Gastroesophageal sphincter (tissue), 4 donors: Measurements from ENCODE around the gene C17orf114.

ENCODE experiments used
- ATAC-seq: fragments of 150-250 bp; one replicate; pipeline ENCODE4 v1.9.1; 2016; ENCODE audit warnings: mild to moderate bottlenecking, moderate library complexity
- H3K27ac ChIP-seq, 4 donors: fragments of 200-600 bp; sonication (generic) in 3 of 4; 1 replicate in 3 of 4; 2 replicates in 1 of 4; pipeline ENCODE4 v1.5.1; 2016 to 2019
- H3K27me3 ChIP-seq: fragments of 200-600 bp; sonication (generic); one replicate; pipeline ENCODE4 v1.5.1; 2019
- H3K36me3 ChIP-seq, 2 donors: fragments of 200-600 bp; sonication (generic); one replicate each; pipeline ENCODE4 v1.5.1; 2019; ENCODE audit warnings: control low read depth in 1 of 2
- H3K4me1 ChIP-seq, 3 donors: fragments of 200-600 bp; sonication (generic); 1 replicate in 2 of 3; 2 replicates in 1 of 3; pipeline ENCODE4 v1.5.1; 2016 to 2019; ENCODE audit warnings: control low read depth in 2 of 3
- H3K4me3 ChIP-seq, 2 donors: fragments of 200-600 bp; sonication (generic); one replicate each; pipeline ENCODE4 v1.5.1; 2019; ENCODE audit warnings: mild to moderate bottlenecking in 1 of 2, moderate library complexity in 1 of 2
- H3K9me3 ChIP-seq, 3 donors: fragments of 200-600 bp; sonication (generic); one replicate each; pipeline ENCODE4 v1.5.1; 2017 to 2019; ENCODE audit warnings: control low read depth in 2 of 3
- EP300 ChIP-seq: sonication (generic); formaldehyde crosslinking; IDR thresholded peaks from one replicate; pipeline ENCODE4 v1.6.1; 2017; ENCODE audit warnings: antibody characterized with exemption, mild to moderate bottlenecking
- POLR2A ChIP-seq, 2 donors: fragments of 450-650 bp; IDR thresholded peaks; one replicate each; pipeline ENCODE4 v1.6.1; 2017; ENCODE audit warnings: antibody characterized with exemption in 2 of 2, mild to moderate bottlenecking in 2 of 2, moderate library complexity in 1 of 2
- POLR2AphosphoS5 ChIP-seq: sonication (generic); formaldehyde crosslinking; IDR thresholded peaks from one replicate; pipeline ENCODE4 v1.6.1; 2017; ENCODE audit warnings: antibody characterized with exemption
- WGBS, 2 donors: methylation state at CpG; one replicate each; pipeline ENCODE4 v1.1.5; 2018; ENCODE audit warnings: low coverage in 1 of 2; 5-methylcytosine and 5-hydroxymethylcytosine counted together
- TF ChIP-seq, protein P1 (sequence below), 4 experiments: fragments of 200-600 bp in 2 of 4; fragments of 450-650 bp in 2 of 4; sonication (generic) in 1 of 4; IDR thresholded peaks; one replicate each; pipeline ENCODE4 v1.5.1; 2017 to 2019; ENCODE audit warnings: antibody characterized with exemption in 4 of 4, mild to moderate bottlenecking in 2 of 4, moderate library complexity in 2 of 4

Gene C17orf114

DNA sequence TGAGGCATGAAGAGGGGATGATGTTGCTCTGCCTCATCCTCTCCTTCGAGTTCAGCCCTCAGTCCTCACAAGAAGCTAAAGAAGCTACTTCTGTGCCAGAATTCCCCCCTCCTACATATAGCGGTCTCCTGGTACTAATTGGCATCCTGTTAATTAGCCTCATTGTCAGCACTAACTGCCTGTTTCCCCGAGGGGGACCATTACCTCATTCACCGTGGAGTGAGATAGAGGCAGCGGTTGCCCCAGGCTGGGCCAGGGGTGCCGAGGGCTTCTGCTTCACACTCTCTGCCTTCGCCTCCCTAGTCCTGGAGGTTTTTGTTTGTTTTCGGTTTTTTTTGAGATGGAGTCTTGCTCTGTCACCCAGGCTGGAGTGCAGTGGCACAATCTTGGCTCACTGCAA, 25.3 kb upstream of the C17orf114 start:
- no peak for TF ChIP-seq POLR2AphosphoS5
- TF ChIP-seq, protein P1, sequence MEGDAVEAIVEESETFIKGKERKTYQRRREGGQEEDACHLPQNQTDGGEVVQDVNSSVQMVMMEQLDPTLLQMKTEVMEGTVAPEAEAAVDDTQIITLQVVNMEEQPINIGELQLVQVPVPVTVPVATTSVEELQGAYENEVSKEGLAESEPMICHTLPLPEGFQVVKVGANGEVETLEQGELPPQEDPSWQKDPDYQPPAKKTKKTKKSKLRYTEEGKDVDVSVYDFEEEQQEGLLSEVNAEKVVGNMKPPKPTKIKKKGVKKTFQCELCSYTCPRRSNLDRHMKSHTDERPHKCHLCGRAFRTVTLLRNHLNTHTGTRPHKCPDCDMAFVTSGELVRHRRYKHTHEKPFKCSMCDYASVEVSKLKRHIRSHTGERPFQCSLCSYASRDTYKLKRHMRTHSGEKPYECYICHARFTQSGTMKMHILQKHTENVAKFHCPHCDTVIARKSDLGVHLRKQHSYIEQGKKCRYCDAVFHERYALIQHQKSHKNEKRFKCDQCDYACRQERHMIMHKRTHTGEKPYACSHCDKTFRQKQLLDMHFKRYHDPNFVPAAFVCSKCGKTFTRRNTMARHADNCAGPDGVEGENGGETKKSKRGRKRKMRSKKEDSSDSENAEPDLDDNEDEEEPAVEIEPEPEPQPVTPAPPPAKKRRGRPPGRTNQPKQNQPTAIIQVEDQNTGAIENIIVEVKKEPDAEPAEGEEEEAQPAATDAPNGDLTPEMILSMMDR (IDR thresholded peaks at IDR 0.05) = no peak
- Histone ChIP-seq H3K36me3 (peaks cover 0 to 16% of the 10 kb centered on the region in 2 donors), H3K9me3 (no peaks in the 10 kb centered on the region), H3K27ac (no peak overlapping the region), H3K4me1 (no peaks in the 10 kb centered on the region), H3K4me3 (no peak overlapping the region), H3K27me3 (no peaks in the 10 kb centered on the region)
- no peak for ATAC-seq
- WGBS, 2 donors = 77 to 85% methylated on average over 5 to 6 of the region's 8 CpGs

DNA sequence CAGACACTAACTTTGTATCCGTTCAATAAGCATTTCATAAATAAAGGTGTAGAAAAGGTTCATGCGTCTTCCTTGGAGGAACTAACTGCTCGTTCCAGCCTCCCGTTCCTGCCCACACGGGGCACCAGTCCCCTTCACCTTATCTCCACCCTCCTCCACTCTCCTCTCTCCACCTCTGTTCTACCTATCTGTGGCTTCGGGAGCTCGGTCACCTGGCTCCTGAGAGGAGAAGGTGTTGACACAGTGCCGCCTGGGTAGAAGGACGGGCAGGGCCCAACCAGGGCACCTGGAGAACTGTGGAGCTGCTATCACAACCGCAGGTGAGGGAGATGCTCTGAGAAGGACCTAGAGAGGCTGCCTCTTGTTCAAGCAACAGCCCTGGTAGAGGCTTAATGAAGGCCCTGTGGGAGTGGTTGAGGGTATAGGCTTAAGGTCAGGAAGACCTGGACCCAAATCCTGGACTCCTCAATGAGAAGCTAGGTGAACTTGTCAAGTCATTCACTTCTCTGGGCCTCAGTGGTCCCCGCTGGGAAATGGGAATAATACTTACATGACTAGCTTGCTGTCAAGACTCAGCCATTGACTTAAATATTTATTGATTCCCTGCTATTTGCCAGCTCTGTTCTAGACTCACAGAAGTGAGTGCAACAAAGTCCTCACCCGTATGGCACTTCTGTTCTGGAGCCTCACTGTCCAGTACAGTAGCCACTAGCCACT, 21.4 kb upstream of the C17orf114 start:
- H3K27me3 ChIP-seq = no peaks in the 10 kb centered on the region
- H3K36me3 ChIP-seq = peaks cover 0 to 55% of the 10 kb centered on the region in 2 donors
- no peaks in the 10 kb centered on the region for H3K9me3 ChIP-seq
- no peak overlapping the region for H3K27ac ChIP-seq
- TF ChIP-seq EP300 (no peak), POLR2AphosphoS5 (no peak), POLR2A (IDR thresholded peaks at IDR 0.05) (no peak)
- H3K4me3 ChIP-seq = no peak overlapping the region
- ATAC-seq = no peak
- WGBS, 2 donors = 58 to 65% methylated on average over 7 to 8 of the region's 12 CpGs
- H3K4me1 ChIP-seq = no peaks in the 10 kb centered on the region

DNA sequence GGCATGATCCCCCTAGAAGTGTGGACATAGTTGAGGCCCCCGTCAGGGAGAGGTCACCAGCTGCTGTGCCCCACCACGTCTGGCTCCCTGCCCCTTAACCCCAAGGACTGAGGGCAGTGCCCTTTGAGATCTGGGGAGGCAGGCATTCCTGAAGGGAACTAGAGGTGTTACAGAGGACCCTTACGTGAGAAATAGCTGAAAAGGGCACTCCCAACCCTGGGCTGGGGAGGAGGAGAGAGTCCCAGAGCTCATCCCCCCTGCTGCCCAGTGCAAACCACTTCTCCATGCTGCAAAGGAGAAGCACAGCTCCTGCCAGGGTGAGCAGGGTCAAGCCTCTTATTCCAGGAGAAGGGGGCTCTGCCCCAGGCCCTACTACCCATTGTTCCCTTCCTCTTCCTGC, 20.7 kb upstream of the C17orf114 start:
- WGBS, 2 donors = no CpG with 5 or more reads among the region's 3 CpGs

DNA sequence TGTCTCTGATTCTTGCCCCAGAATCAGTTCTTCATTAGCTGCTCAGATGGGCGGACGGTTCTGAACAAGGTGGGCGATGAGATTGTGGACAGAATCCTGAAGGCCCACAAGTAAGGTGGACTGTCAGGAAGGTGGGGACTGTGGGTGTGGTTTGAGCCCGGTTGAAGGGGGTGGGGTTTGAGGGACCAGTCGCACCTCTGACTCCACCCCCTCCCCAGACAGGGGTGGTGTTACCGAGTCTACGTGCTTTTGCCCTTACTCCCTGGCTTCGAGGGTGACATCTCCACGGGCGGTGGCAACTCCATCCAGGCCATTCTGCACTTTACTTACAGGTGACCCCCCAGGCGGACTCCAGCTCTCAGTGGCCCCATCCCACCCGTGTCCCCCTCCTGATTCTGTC, 16.1 kb upstream of the C17orf114 start:
- TF ChIP-seq, protein P1 (IDR thresholded peaks at IDR 0.05) = no peak
- TF ChIP-seq POLR2A (IDR thresholded peaks at IDR 0.05) (no peak), POLR2AphosphoS5 (no peak), EP300 (no peak)
- ATAC-seq = no peak
- H3K36me3 ChIP-seq = peaks cover 0 to 91% of the 10 kb centered on the region in 2 donors
- H3K27ac ChIP-seq = no peak overlapping the region
- WGBS, 2 donors = 86% methylated on average over 7 of the region's 12 CpGs; no CpG with 5 or more reads in 1 of the 2 donors
- no peaks in the 10 kb centered on the region for H3K4me1 ChIP-seq
- H3K9me3 ChIP-seq = no peaks in the 10 kb centered on the region
- H3K4me3 ChIP-seq = no peak overlapping the region
- H3K27me3 ChIP-seq = no peaks in the 10 kb centered on the region

More for the DNA sequence above, 20.7 kb upstream of the C17orf114 start:
- ATAC-seq = no peak
- Histone ChIP-seq H3K27me3 (no peaks in the 10 kb centered on the region), H3K9me3 (no peaks in the 10 kb centered on the region), H3K27ac (no peak overlapping the region), H3K36me3 (peaks cover 0 to 62% of the 10 kb centered on the region in 2 donors), H3K4me3 (no peak overlapping the region), H3K4me1 (no peaks in the 10 kb centered on the region)
- TF ChIP-seq POLR2AphosphoS5 (no peak), POLR2A (IDR thresholded peaks at IDR 0.05) (no peak), EP300 (no peak)
- TF ChIP-seq, protein P1 (IDR thresholded peaks at IDR 0.05) = no peak

DNA sequence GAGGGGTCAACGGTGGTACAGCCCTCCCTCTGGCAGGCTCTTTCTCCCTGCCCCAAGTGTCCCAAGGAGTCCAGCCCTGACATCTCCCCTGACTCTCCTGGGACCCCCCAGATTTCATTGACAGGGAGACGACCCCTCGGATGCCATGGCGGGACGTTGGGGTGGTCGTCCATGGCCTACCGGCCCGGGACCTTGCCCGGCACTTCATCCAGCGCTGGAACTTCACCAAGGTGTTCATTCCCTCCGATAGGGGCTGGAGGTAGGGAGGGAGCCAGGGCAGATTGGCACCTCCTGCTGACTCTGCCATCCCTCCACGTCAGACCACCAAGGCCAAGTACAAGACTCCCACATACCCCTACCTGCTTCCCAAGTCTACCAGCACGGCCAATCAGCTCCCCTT, 14.7 kb upstream of the C17orf114 start:
- Histone ChIP-seq H3K4me1 (no peaks in the 10 kb centered on the region), H3K36me3 (peaks cover 0 to 77% of the 10 kb centered on the region in 2 donors), H3K27ac (no peak overlapping the region), H3K4me3 (no peak overlapping the region), H3K27me3 (no peaks in the 10 kb centered on the region), H3K9me3 (no peaks in the 10 kb centered on the region)
- 80 to 100% methylated on average over 1 of the region's 13 CpGs for WGBS, 2 donors
- ATAC-seq = no peak
- TF ChIP-seq POLR2A (IDR thresholded peaks at IDR 0.05) (no peak), EP300 (no peak), POLR2AphosphoS5 (no peak)
- TF ChIP-seq, protein P1 (IDR thresholded peaks at IDR 0.05) = no peak
